ENCODE results near the gene WWOX. TPM values are rescaled to one million over a fixed set of nuclear protein-coding genes. Genes with fewer than 3 reads are reported as not detected.
"Not testable (repeated sequence)": the region's sequence is repeated elsewhere in the genome, so short reads cannot be mapped to it uniquely, and the experiment has no call there.

Gene WWOX
- total RNA-seq, 5 donors from 2014 or later (not counting 1 experiment from before 2014, with no cell fraction given), result 21.2 to 26.0 (median 22.6) TPM

GRCh38 chr16:79047337-79047736 lies 947.9 kb downstream of the WWOX start:
- Mint-ChIP-seq H3K36me3 (no peaks in the 10 kb centered on the region), H3K9me3 (no peaks in the 10 kb centered on the region), H3K27me3 (no peaks in the 10 kb centered on the region), H3K4me1 (peaks cover 18 to 21% (median 19%) of the 10 kb centered on the region in 3 donors), H3K4me3 (no peak overlapping the region), H3K27ac (no peak overlapping the region)
- ChIA-PET POLR2A (no interaction called here), CTCF (interaction anchor here in 1 of 2 donors (0.6 kb wide), 1 partner anchor 802 kb away, joined by 5 read pairs; no protein-coding TSS in a partner anchor)
- Histone ChIP-seq H3K36me3 (ENCODE audit: control insufficient read depth in 2 of 2, extremely low read depth in 1 of 2, insufficient read depth in 1 of 2, low read length in 1 of 2) (no peaks in the 10 kb centered on the region), H3K27ac (ENCODE audit: low read length) (no peak overlapping the region), H3K4me3 (ENCODE audit: control insufficient read depth in 1 of 2, extremely low read depth in 1 of 2, low read length in 1 of 2) (no peak overlapping the region), H3K4me1 (ENCODE audit: control insufficient read depth in 1 of 2, extremely low read depth in 1 of 2, insufficient read depth in 2 of 2, low read length in 2 of 2) (peaks cover 11 to 12% of the 10 kb centered on the region in 2 experiments), H3K9me3 (no peaks in the 10 kb centered on the region), H3K27me3 (replicated peaks in 1 of 2; ENCODE audit: control insufficient read depth in 2 of 2, extremely low read depth in 1 of 2, insufficient read depth in 2 of 2, low read length in 1 of 2) (no peaks in the 10 kb centered on the region)
- no peak for ATAC-seq (replicated peaks in 1 of 4)
- WGBS (ENCODE audit: insufficient coverage), result no CpG with 5 or more reads among the region's 3 CpGs
- peak in 5 of 35 experiments; percentile 2 to 44 (median 5) for DNase-seq

- ChIA-PET POLR2A (no interaction called here), CTCF (no interaction called here)
- ATAC-seq (replicated peaks in 1 of 4) (no peak), DNase-seq (no peak)
- Histone ChIP-seq H3K4me3 (ENCODE audit: control insufficient read depth in 1 of 2, extremely low read depth in 1 of 2, low read length in 1 of 2) (no peak overlapping the region), H3K27me3 (replicated peaks in 1 of 2; ENCODE audit: control insufficient read depth in 2 of 2, extremely low read depth in 1 of 2, insufficient read depth in 2 of 2, low read length in 1 of 2) (no peaks in the 10 kb centered on the region), H3K36me3 (ENCODE audit: control insufficient read depth in 2 of 2, extremely low read depth in 1 of 2, insufficient read depth in 1 of 2, low read length in 1 of 2) (no peaks in the 10 kb centered on the region), H3K4me1 (ENCODE audit: control insufficient read depth in 1 of 2, extremely low read depth in 1 of 2, insufficient read depth in 2 of 2, low read length in 2 of 2) (peaks cover 0 to 2% of the 10 kb centered on the region in 2 experiments), H3K27ac (ENCODE audit: low read length) (no peak overlapping the region), H3K9me3 (no peaks in the 10 kb centered on the region)
- Mint-ChIP-seq H3K27ac (no peak overlapping the region), H3K4me1 (peaks cover 1 to 4% (median 2%) of the 10 kb centered on the region in 3 donors), H3K4me3 (no peak overlapping the region), H3K36me3 (no peaks in the 10 kb centered on the region), H3K9me3 (peaks cover 0 to 3% (median 0%) of the 10 kb centered on the region in 3 donors), H3K27me3 (no peaks in the 10 kb centered on the region)
- WGBS (ENCODE audit: insufficient coverage), result 96% methylated on average over 6 of the region's 6 CpGs
Measured at GRCh38 chr16:79049040-79049439, 949.6 kb downstream of the WWOX start.

- Mint-ChIP-seq H3K27ac (no peak overlapping the region), H3K36me3 (no peaks in the 10 kb centered on the region), H3K4me3 (no peak overlapping the region), H3K4me1 (no peaks in the 10 kb centered on the region), H3K9me3 (peaks cover 0 to 3% (median 0%) of the 10 kb centered on the region in 3 donors), H3K27me3 (no peaks in the 10 kb centered on the region)
- ATAC-seq (replicated peaks in 1 of 4) (no peak), DNase-seq (no peak)
- 98% methylated on average over 4 of the region's 4 CpGs for WGBS (ENCODE audit: insufficient coverage)
- Histone ChIP-seq H3K27ac (ENCODE audit: low read length) (no peak overlapping the region), H3K9me3 (no peaks in the 10 kb centered on the region), H3K4me3 (ENCODE audit: control insufficient read depth in 1 of 2, extremely low read depth in 1 of 2, low read length in 1 of 2) (no peak overlapping the region), H3K36me3 (ENCODE audit: control insufficient read depth in 2 of 2, extremely low read depth in 1 of 2, insufficient read depth in 1 of 2, low read length in 1 of 2) (no peaks in the 10 kb centered on the region), H3K27me3 (replicated peaks in 1 of 2; ENCODE audit: control insufficient read depth in 2 of 2, extremely low read depth in 1 of 2, insufficient read depth in 2 of 2, low read length in 1 of 2) (no peaks in the 10 kb centered on the region), H3K4me1 (ENCODE audit: control insufficient read depth in 1 of 2, extremely low read depth in 1 of 2, insufficient read depth in 2 of 2, low read length in 2 of 2) (no peaks in the 10 kb centered on the region)
- ChIA-PET POLR2A (no interaction called here), CTCF (no interaction called here)
Measured at GRCh38 chr16:79050063-79050462, 950.6 kb downstream of the WWOX start.

- no peak overlapping the region for H3K27ac Mint-ChIP-seq
- H3K27me3 Mint-ChIP-seq, result no peaks in the 10 kb centered on the region
- no peak for ATAC-seq (replicated peaks in 1 of 4)
- DNase-seq, result no peak
- H3K4me3 Mint-ChIP-seq, result no peak overlapping the region
- WGBS (ENCODE audit: insufficient coverage), result 100% methylated on average over 1 of the region's 4 CpGs
- ChIA-PET POLR2A (no interaction called here), CTCF (no interaction called here)
- no peak overlapping the region for H3K4me3 ChIP-seq (ENCODE audit: control insufficient read depth in 1 of 2, extremely low read depth in 1 of 2, low read length in 1 of 2)
- H3K36me3 ChIP-seq (ENCODE audit: control insufficient read depth in 2 of 2, extremely low read depth in 1 of 2, insufficient read depth in 1 of 2, low read length in 1 of 2), result no peaks in the 10 kb centered on the region
- H3K9me3 Mint-ChIP-seq, result peaks cover 0 to 3% (median 0%) of the 10 kb centered on the region in 3 donors
- no peaks in the 10 kb centered on the region for H3K4me1 Mint-ChIP-seq
- H3K27ac ChIP-seq (ENCODE audit: low read length), result no peak overlapping the region
- H3K4me1 ChIP-seq (ENCODE audit: control insufficient read depth in 1 of 2, extremely low read depth in 1 of 2, insufficient read depth in 2 of 2, low read length in 2 of 2), result no peaks in the 10 kb centered on the region
- no peaks in the 10 kb centered on the region for H3K27me3 ChIP-seq (replicated peaks in 1 of 2; ENCODE audit: control insufficient read depth in 2 of 2, extremely low read depth in 1 of 2, insufficient read depth in 2 of 2, low read length in 1 of 2)
- H3K9me3 ChIP-seq, result no peaks in the 10 kb centered on the region
- no peaks in the 10 kb centered on the region for H3K36me3 Mint-ChIP-seq
Measured at GRCh38 chr16:79051313-79051712, 951.9 kb downstream of the WWOX start.

- H3K4me3 Mint-ChIP-seq; H3K4me1 ChIP-seq (ENCODE audit: control insufficient read depth in 1 of 2, extremely low read depth in 1 of 2, insufficient read depth in 2 of 2, low read length in 2 of 2); H3K9me3 ChIP-seq; CTCF ChIA-PET; ATAC-seq (replicated peaks in 1 of 4); H3K27ac Mint-ChIP-seq; H3K9me3 Mint-ChIP-seq; H3K36me3 Mint-ChIP-seq; H3K27me3 Mint-ChIP-seq; H3K36me3 ChIP-seq (ENCODE audit: control insufficient read depth in 2 of 2, extremely low read depth in 1 of 2, insufficient read depth in 1 of 2, low read length in 1 of 2); POLR2A ChIA-PET; H3K4me3 ChIP-seq (ENCODE audit: control insufficient read depth in 1 of 2, extremely low read depth in 1 of 2, low read length in 1 of 2); H3K27me3 ChIP-seq (replicated peaks in 1 of 2; ENCODE audit: control insufficient read depth in 2 of 2, extremely low read depth in 1 of 2, insufficient read depth in 2 of 2, low read length in 1 of 2); H3K4me1 Mint-ChIP-seq; H3K27ac ChIP-seq (ENCODE audit: low read length); DNase-seq: not testable (repeated sequence)
- no CpG with 5 or more reads among the region's 4 CpGs for WGBS (ENCODE audit: insufficient coverage)
Measured at GRCh38 chr16:79052198-79052597, 952.7 kb downstream of the WWOX start.

DNA sequence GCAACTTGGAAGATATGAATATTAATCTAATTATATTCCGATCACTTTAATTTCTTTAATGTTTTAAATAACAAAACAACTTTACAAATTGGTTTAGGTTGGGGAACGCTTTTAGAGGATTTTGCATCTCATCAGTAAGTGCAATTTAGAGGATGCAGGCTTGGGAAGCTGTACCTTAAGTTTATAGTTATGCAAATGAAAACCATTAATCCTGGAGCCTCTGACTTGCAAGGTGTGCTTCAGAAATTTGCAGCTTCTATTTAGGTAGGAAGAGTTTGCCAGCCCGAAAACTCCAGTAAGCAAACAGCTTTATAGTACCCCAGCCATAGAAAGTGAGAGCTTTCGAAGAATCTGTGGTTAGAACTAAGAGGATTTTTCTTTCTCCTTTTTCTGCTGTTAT lies 954.1 kb downstream of the WWOX start:
- no peaks in the 10 kb centered on the region for H3K4me1 ChIP-seq (ENCODE audit: control insufficient read depth in 1 of 2, extremely low read depth in 1 of 2, insufficient read depth in 2 of 2, low read length in 2 of 2)
- POLR2A ChIA-PET, result interaction anchor here in 1 of 2 donors (0.7 kb wide), 1 partner anchor 552 kb away, joined by 4 read pairs; no protein-coding TSS in a partner anchor
- WGBS (ENCODE audit: insufficient coverage), result no CpG with 5 or more reads among the region's 4 CpGs

More for the DNA sequence above, 954.1 kb downstream of the WWOX start:
- no peak for ATAC-seq (replicated peaks in 1 of 4)
- H3K4me3 ChIP-seq (ENCODE audit: control insufficient read depth in 1 of 2, extremely low read depth in 1 of 2, low read length in 1 of 2), result no peak overlapping the region
- peaks cover 0 to 3% (median 0%) of the 10 kb centered on the region in 3 donors for H3K9me3 Mint-ChIP-seq
- H3K27me3 Mint-ChIP-seq, result no peaks in the 10 kb centered on the region
- no peak overlapping the region for H3K27ac ChIP-seq (ENCODE audit: low read length)
- no peaks in the 10 kb centered on the region for H3K4me1 Mint-ChIP-seq
- H3K36me3 Mint-ChIP-seq, result no peaks in the 10 kb centered on the region
- H3K9me3 ChIP-seq, result no peaks in the 10 kb centered on the region
- H3K36me3 ChIP-seq (ENCODE audit: control insufficient read depth in 2 of 2, extremely low read depth in 1 of 2, insufficient read depth in 1 of 2, low read length in 1 of 2), result no peaks in the 10 kb centered on the region
- H3K27ac Mint-ChIP-seq, result no peak overlapping the region
- no peak for DNase-seq
- H3K27me3 ChIP-seq (replicated peaks in 1 of 2; ENCODE audit: control insufficient read depth in 2 of 2, extremely low read depth in 1 of 2, insufficient read depth in 2 of 2, low read length in 1 of 2), result no peaks in the 10 kb centered on the region
- CTCF ChIA-PET, result interaction anchor here in 1 of 2 donors (0.9 kb wide), 1 partner anchor 122 kb away, joined by 4 read pairs; no protein-coding TSS in a partner anchor
- H3K4me3 Mint-ChIP-seq, result no peak overlapping the region
